ENCODE results near the gene ZSCAN5A. TPM values are rescaled to one million over a fixed set of nuclear protein-coding genes. Genes with fewer than 3 reads are reported as not detected.
"Not testable (repeated sequence)": the region's sequence is repeated elsewhere in the genome, so short reads cannot be mapped to it uniquely, and the experiment has no call there.

Gene ZSCAN5A
- polyA plus RNA-seq, 1 donor: 21.3 TPM

- DNase-seq: no peak
Measured at GRCh38 chr19:56209091-56209490, 105.5 kb downstream of the ZSCAN5A start.

GRCh38 chr19:56207581-56207980 is 107.1 kb downstream of the ZSCAN5A start:
- DNase-seq: not testable (repeated sequence)

- no peak for DNase-seq
Measured at GRCh38 chr19:56201973-56202372, 112.7 kb downstream of the ZSCAN5A start, which contains the start of gene ZSCAN5C. TSS of gene ZSCAN5C (plus strand) at chr19:56202273. CDS start at chr19:56205914, 3,641 bp downstream.

DNA sequence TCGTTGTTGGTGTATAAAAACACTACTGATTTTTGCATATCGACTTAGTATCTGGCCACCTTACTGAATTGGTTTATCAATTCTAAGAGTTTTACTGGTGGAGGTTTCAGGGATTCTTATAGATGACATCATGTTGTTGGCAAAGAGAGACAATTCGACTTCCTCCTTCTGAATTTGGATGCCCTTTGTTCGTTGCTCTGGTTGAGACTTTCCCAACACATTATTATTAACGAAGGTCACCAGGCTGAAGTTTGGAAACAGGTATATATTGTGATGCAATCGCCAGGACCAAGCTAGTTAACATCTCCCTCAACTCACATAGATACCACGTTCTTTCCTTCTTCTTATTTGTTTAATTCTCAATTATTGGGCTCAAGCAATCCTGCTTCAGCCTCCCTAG is 115.0 kb downstream of the ZSCAN5A start:
- no peak for DNase-seq

- DNase-seq: not testable (repeated sequence)
Measured at GRCh38 chr19:56197646-56198045, 117.0 kb downstream of the ZSCAN5A start, which contains the start of gene ZSCAN5B. TSS of gene ZSCAN5B (minus strand) at chr19:56197783. CDS start at chr19:56193052, 4,731 bp downstream.

- DNase-seq: peak; percentile 15
Measured at GRCh38 chr19:56193981-56194640, 120.5 kb downstream of the ZSCAN5A start.

DNA sequence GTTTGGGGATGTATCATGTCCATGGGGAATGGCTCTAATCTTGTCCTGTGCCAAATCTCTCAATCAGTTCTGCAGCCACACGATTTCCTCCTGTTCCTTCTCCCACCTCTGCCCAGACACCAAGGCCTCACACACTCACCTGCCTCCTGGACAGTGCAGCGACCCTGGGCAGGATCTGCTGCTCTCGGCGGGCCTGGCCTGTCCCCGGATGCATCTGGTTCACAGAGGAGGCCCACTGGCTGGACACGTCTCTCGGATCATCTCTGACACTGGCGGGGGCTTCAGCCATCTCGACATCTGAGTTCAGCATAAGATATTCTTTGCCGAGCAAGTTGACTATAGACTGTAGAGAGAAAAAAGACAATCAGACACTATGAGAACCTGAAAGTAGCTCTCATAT is 122.9 kb downstream of the ZSCAN5A start:
- no peak for DNase-seq

- no peak for DNase-seq
Measured at GRCh38 chr19:56191115-56191514, 123.5 kb downstream of the ZSCAN5A start.

DNA sequence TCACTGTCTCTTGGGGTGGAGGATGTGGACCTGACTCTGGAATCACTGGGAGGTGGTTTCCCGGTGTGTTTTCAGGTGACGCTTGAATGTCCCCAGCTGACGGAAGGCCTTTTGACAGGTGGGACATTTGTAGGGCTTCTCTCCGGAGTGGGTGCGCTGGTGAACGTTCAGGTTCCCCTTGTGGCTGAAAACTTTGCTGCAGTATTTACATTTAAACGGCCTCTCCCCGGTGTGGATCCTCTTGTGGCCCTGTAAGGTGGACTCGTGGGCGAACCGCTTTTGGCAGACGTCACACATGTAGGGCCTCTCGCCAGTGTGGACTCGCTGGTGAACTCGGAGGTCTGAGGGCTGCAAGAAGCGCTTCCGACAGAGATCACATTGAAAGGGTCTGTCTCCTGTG is 124.9 kb downstream of the ZSCAN5A start:
- no peak for DNase-seq

- no peak for DNase-seq
Measured at GRCh38 chr19:56177564-56178243, 136.9 kb downstream of the ZSCAN5A start.

GRCh38 chr19:56176881-56177280 is 137.8 kb downstream of the ZSCAN5A start:
- no peak for DNase-seq

- not testable (repeated sequence) for DNase-seq
Measured at GRCh38 chr19:56176310-56176709, 138.3 kb downstream of the ZSCAN5A start.

DNA sequence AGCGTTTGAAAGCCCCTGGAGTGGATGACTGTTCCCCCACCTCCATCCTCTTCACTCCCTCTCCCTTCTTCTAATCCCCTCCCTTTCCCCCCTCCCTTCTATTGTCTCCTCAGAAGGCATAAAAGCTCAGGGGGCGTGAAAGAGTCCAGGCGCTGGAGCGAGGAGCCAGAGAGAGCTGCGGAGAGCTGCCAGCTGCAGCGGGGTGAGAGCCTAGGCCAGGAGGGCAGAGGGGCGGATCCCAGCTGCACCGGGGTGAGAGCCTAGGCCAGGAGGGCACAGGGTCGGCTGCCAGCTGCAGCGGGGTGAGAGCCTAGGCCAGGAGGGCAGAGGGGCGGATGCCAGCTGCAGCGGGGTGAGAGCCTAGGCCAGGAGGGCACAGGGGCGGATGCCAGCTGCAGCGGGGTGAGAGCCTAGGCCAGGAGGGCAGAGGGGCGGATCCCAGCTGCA is 138.8 kb downstream of the ZSCAN5A start, which contains the start of gene GALP:
Gene GALP, plus strand, starts transcription at position 148 of the 447 bp plus-strand sequence. CDS start 1,101 bp downstream, outside the sequence.
- not testable (repeated sequence) for DNase-seq

DNA sequence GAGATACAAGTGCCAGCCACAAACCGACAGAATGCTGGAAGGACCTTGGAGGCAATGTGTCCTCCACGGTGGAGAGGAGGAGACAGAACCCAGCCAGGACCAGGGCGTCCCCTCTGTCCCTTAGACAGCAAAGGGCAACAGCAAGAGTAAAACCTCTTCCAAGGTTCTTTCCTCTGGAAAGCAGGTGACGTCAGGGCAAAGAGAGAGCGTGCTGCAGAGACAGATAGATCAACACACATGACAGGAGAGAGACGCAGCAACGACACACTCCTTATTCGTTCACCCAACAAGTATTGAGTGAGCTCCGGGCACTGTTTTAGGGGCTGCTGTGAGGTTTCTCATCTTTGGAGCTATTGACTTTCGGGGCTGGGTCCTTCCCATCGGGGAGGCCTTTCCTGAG is 140.1 kb downstream of the ZSCAN5A start:
- DNase-seq: no peak

DNA sequence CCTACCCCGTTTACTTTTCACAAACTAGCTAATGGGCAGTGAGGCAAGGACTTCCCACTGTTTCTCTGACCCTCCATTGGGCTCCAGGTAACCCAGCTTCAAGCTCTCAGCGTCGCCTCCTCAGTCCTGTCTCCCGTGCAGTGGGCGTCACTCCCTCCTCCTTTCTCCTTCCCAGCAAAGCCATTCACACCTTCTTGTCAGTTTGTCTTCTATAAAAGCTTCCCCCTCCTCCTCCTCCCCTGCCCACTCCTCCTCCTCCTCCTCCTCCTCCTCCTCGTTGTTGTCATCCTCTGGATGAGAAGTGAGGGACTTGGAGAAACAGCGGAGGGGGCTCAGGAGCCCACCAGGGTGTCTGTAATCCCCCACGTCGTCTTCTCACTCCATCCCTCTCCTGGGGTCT is 140.6 kb downstream of the ZSCAN5A start:
- no peak for DNase-seq

Other genes with a start within 250 kb of the ZSCAN5A start
- gene ZNF787, start 193.5 kb downstream of the ZSCAN5A start, polyA plus RNA-seq (ENCODE audit: insufficient read length): 10.2 TPM
- gene ZNF444, start 173.6 kb downstream of the ZSCAN5A start, polyA plus RNA-seq (ENCODE audit: insufficient read length): 28.5 TPM
- not detected for gene GALP, start 138.8 kb downstream of the ZSCAN5A start, polyA plus RNA-seq (ENCODE audit: insufficient read length)
- 0.13 TPM for gene ZSCAN5B, start 117.1 kb downstream of the ZSCAN5A start, polyA plus RNA-seq (ENCODE audit: insufficient read length)
- gene ZSCAN5C, start 112.6 kb downstream of the ZSCAN5A start, polyA plus RNA-seq (ENCODE audit: insufficient read length): not detected
- gene EDDM13, start 42.1 kb downstream of the ZSCAN5A start, polyA plus RNA-seq (ENCODE audit: insufficient read length): 5.0 TPM
- gene ZNF582, start 78.7 kb upstream of the ZSCAN5A start, polyA plus RNA-seq (ENCODE audit: insufficient read length): 14.8 TPM
- 11.9 TPM for gene ZNF583, start 89.5 kb upstream of the ZSCAN5A start, polyA plus RNA-seq (ENCODE audit: insufficient read length)
- gene ZNF667, start 162.5 kb upstream of the ZSCAN5A start, polyA plus RNA-seq (ENCODE audit: insufficient read length): 25.3 TPM
- 39.1 TPM for gene ZNF471, start 193.0 kb upstream of the ZSCAN5A start, polyA plus RNA-seq (ENCODE audit: insufficient read length)
- 18.3 TPM for gene ZFP28, start 224.1 kb upstream of the ZSCAN5A start, polyA plus RNA-seq (ENCODE audit: insufficient read length)

Data from left kidney (tissue), 2 donors.